ENCODE results near the gene ZNF618.

The ZNF618 gene

GRCh38 chr9:113958556-113958955 is 82.4 kb downstream of the ZNF618 start:
- DNase-seq, result no peak

- no peak for DNase-seq
Observed at GRCh38 chr9:113960768-113961167, 84.7 kb downstream of the ZNF618 start.

- no peak for DNase-seq
Observed at GRCh38 chr9:113962396-113962795, 86.3 kb downstream of the ZNF618 start.

GRCh38 chr9:113963017-113963620 is 87.0 kb downstream of the ZNF618 start:
- no peak for DNase-seq

GRCh38 chr9:113963696-113964494 is 87.8 kb downstream of the ZNF618 start:
- DNase-seq, result no peak

GRCh38 chr9:113964495-113965170 is 88.5 kb downstream of the ZNF618 start:
- no peak for DNase-seq

GRCh38 chr9:113966394-113966793 is 90.3 kb downstream of the ZNF618 start:
- no peak for DNase-seq

GRCh38 chr9:113967380-113967779 is 91.3 kb downstream of the ZNF618 start:
- DNase-seq, result no peak

- DNase-seq, result no peak
Observed at GRCh38 chr9:113969343-113969742, 93.2 kb downstream of the ZNF618 start.

- no peak for DNase-seq
Observed at GRCh38 chr9:113973226-113973625, 97.1 kb downstream of the ZNF618 start.

- no peak for DNase-seq
Observed at GRCh38 chr9:113973963-113974413, 97.9 kb downstream of the ZNF618 start.

GRCh38 chr9:113976915-113977314 is 100.8 kb downstream of the ZNF618 start:
- no peak for DNase-seq

- DNase-seq, result no peak
Observed at GRCh38 chr9:113978725-113979342, 102.7 kb downstream of the ZNF618 start.

GRCh38 chr9:113979343-113980127 is 103.4 kb downstream of the ZNF618 start:
- no peak for DNase-seq

GRCh38 chr9:113984639-113985380 is 108.7 kb downstream of the ZNF618 start:
- no peak for DNase-seq

- DNase-seq, result no peak
Observed at GRCh38 chr9:113985968-113986585, 110.0 kb downstream of the ZNF618 start.

- no peak for DNase-seq
Observed at GRCh38 chr9:113986931-113987330, 110.8 kb downstream of the ZNF618 start.

- DNase-seq, result no peak
Observed at GRCh38 chr9:113987526-113987925, 111.4 kb downstream of the ZNF618 start.

GRCh38 chr9:113988385-113989016 is 112.4 kb downstream of the ZNF618 start:
- no peak for DNase-seq

- DNase-seq, result no peak
Observed at GRCh38 chr9:113989017-113989713, 113.1 kb downstream of the ZNF618 start.

Measured in activated naive CD4-positive, alpha-beta T cell treated with Interleukin-2 at 50 U/mL for 16 hours (primary cell).